GM18868 (cell line): ENCODE measurements around the gene TTLL7.

Source experiments
- ATAC-seq: cut with Tn5 transposase; IDR thresholded peaks from one replicate; pipeline ENCODE4 v1.9.1; 2021; ENCODE audit warnings: mild to moderate bottlenecking, moderate library complexity; ENCODE audit not compliant: unreplicated experiment

The TTLL7 gene

GRCh38 chr1:83998498-83999315 is at the start of gene TTLL7:
TSS of gene TTLL7 (minus strand) at chr1:83999132. CDS start at chr1:83952211, 46,921 bp downstream.
- peak; percentile 87 for ATAC-seq

GRCh38 chr1:84042461-84042860 is 43.5 kb upstream of the TTLL7 start:
- no peak for ATAC-seq

- no peak for ATAC-seq
These were observed 39.1 kb upstream of the TTLL7 start for GRCh38 chr1:84037758-84038611.

- no peak for ATAC-seq
These were observed 32.9 kb upstream of the TTLL7 start for GRCh38 chr1:84031802-84032327.

- no peak for ATAC-seq
These were observed 28.4 kb upstream of the TTLL7 start for GRCh38 chr1:84027368-84027767.

- no peak for ATAC-seq
These were observed 27.0 kb upstream of the TTLL7 start for GRCh38 chr1:84025966-84026365.

- no peak for ATAC-seq
These were observed 22.9 kb upstream of the TTLL7 start for GRCh38 chr1:84021822-84022221.

GRCh38 chr1:84020151-84020550 is 21.2 kb upstream of the TTLL7 start:
- no peak for ATAC-seq

GRCh38 chr1:84019217-84019616 is 20.3 kb upstream of the TTLL7 start:
- no peak for ATAC-seq

GRCh38 chr1:84013708-84014107 is 14.8 kb upstream of the TTLL7 start:
- ATAC-seq = no peak

- no peak for ATAC-seq
These were observed 13.1 kb upstream of the TTLL7 start for GRCh38 chr1:84012018-84012417.

- ATAC-seq = no peak
These were observed 11.2 kb upstream of the TTLL7 start for GRCh38 chr1:84010136-84010535.

GRCh38 chr1:84008631-84009030 is 9.7 kb upstream of the TTLL7 start:
- ATAC-seq = no peak

GRCh38 chr1:84006591-84006990 is 7.7 kb upstream of the TTLL7 start:
- no peak for ATAC-seq

- no peak for ATAC-seq
These were observed 2.6 kb upstream of the TTLL7 start for GRCh38 chr1:84001501-84001900.

GRCh38 chr1:84000954-84001495 is 2.1 kb upstream of the TTLL7 start:
- ATAC-seq = no peak

- no peak for ATAC-seq
These were observed 1.4 kb upstream of the TTLL7 start for GRCh38 chr1:84000196-84000885.

GRCh38 chr1:83999316-83999819 is 436 bp upstream of the TTLL7 start:
- peak; percentile 80 for ATAC-seq

- ATAC-seq = no peak
These were observed 781 bp downstream of the TTLL7 start for GRCh38 chr1:83998205-83998497.

- ATAC-seq = no peak
These were observed 1.3 kb downstream of the TTLL7 start for GRCh38 chr1:83997631-83998030.

- ATAC-seq = no peak
These were observed 2.3 kb downstream of the TTLL7 start for GRCh38 chr1:83996621-83997020.
